H9 (cell line): ENCODE results near the gene HP. TPM values are rescaled to one million over a fixed set of nuclear protein-coding genes. Genes with fewer than 3 reads are reported as not detected.
A peak's percentile ranks its signal among the peaks of the same experiment; 100 is the strongest.

Experiments
- DNase-seq: peaks from one replicate; pipeline ENCODE4 v3.0.0-alpha.2; 2017
- H2AFZ ChIP-seq: one replicate; pipeline ENCODE4 v1.6.1; 2013; ENCODE audit warnings: mild to moderate bottlenecking, low read length, control low read depth, moderate library complexity
- H2AK5ac ChIP-seq: 2 replicates; pipeline ENCODE4 v1.6.1; 2013; ENCODE audit warnings: low read length, control low read depth, mixed read lengths; ENCODE audit not compliant: insufficient read length
- H2BK120ac ChIP-seq: one replicate; pipeline ENCODE4 v1.6.1; 2013; ENCODE audit warnings: low read depth, mild to moderate bottlenecking, low read length, control low read depth, inconsistent platforms; ENCODE audit not compliant: poor library complexity, severe bottlenecking
- H2BK12ac ChIP-seq: 2 replicates; pipeline ENCODE4 v1.6.1; 2013; ENCODE audit warnings: low read length, control low read depth, mixed read lengths, low read depth; ENCODE audit not compliant: insufficient read length
- H2BK15ac ChIP-seq: 2 replicates; pipeline ENCODE4 v1.6.1; 2013; ENCODE audit warnings: low read depth, low read length, control low read depth
- H2BK20ac ChIP-seq: one replicate; pipeline ENCODE4 v1.6.1; 2013; ENCODE audit warnings: low read depth, mild to moderate bottlenecking, low read length, control low read depth, inconsistent platforms; ENCODE audit not compliant: poor library complexity, severe bottlenecking
- H2BK5ac ChIP-seq: 2 replicates; pipeline ENCODE4 v1.6.1; 2013; ENCODE audit warnings: low read length, control low read depth, mixed read lengths; ENCODE audit not compliant: insufficient read length
- H3K14ac ChIP-seq: 2 replicates; pipeline ENCODE4 v1.6.1; 2013; ENCODE audit warnings: low read length, control low read depth; ENCODE audit not compliant: insufficient read depth
- H3K18ac ChIP-seq: 2 replicates; pipeline ENCODE4 v1.6.1; 2013; ENCODE audit warnings: low read depth, mild to moderate bottlenecking, mixed read lengths, low read length, control low read depth; ENCODE audit not compliant: insufficient read length
- H3K23ac ChIP-seq: 2 replicates; pipeline ENCODE4 v1.6.1; 2013; ENCODE audit warnings: low read length, control low read depth, mixed read lengths, low read depth; ENCODE audit not compliant: insufficient read length
- H3K23me2 ChIP-seq: 2 replicates; pipeline ENCODE4 v1.6.1; 2013; ENCODE audit warnings: low read depth, mild to moderate bottlenecking, mixed read lengths, low read length, control low read depth; ENCODE audit not compliant: insufficient read length, poor library complexity, severe bottlenecking
- H3K27ac ChIP-seq: 2 replicates; pipeline ENCODE4 v1.5.1; 2013; ENCODE audit warnings: low read length, control low read depth, mixed read lengths, low read depth; ENCODE audit not compliant: insufficient read length
- H3K27me3 ChIP-seq: 2 replicates; pipeline ENCODE4 v1.6.1; 2013; ENCODE audit warnings: low read length, control low read depth, inconsistent platforms; ENCODE audit not compliant: insufficient read depth
- H3K4ac ChIP-seq: 2 replicates; pipeline ENCODE4 v1.6.1; 2013; ENCODE audit warnings: low read depth, mild to moderate bottlenecking, control low read depth, inconsistent platforms, low read length, moderate library complexity
- H3K4me1 ChIP-seq: 2 replicates; pipeline ENCODE4 v1.6.1; 2013; ENCODE audit warnings: low read length, control low read depth, inconsistent platforms; ENCODE audit not compliant: insufficient read depth
- H3K4me2 ChIP-seq: 2 replicates; pipeline ENCODE4 v1.6.1; 2013; ENCODE audit warnings: low read length, control low read depth, mixed read lengths; ENCODE audit not compliant: insufficient read length, insufficient read depth
- H3K56ac ChIP-seq: 2 replicates; pipeline ENCODE4 v1.6.1; 2013; ENCODE audit warnings: low read depth, mild to moderate bottlenecking, mixed read lengths, low read length, control low read depth; ENCODE audit not compliant: insufficient read length
- H3K79me1 ChIP-seq: 2 replicates; pipeline ENCODE4 v1.6.1; 2013; ENCODE audit warnings: low read depth, mild to moderate bottlenecking, moderate library complexity, low read length, control low read depth, inconsistent platforms; ENCODE audit not compliant: insufficient read depth, poor library complexity, severe bottlenecking
- H3K79me2 ChIP-seq: 2 replicates; pipeline ENCODE4 v1.6.1; 2013; ENCODE audit warnings: low read length, control low read depth, inconsistent platforms; ENCODE audit not compliant: insufficient read depth
- H3K9ac ChIP-seq: 2 replicates; pipeline ENCODE4 v1.6.1; 2013; ENCODE audit warnings: low read length, control low read depth, mixed read lengths; ENCODE audit not compliant: insufficient read length; ENCODE audit errors: extremely low read depth
- H3K9me3 ChIP-seq: one replicate; pipeline ENCODE4 v1.6.1; 2013; ENCODE audit warnings: low read depth, low read length, inconsistent platforms; ENCODE audit not compliant: control insufficient read depth
- H3T11ph ChIP-seq: one replicate; pipeline ENCODE4 v1.6.1; 2013; ENCODE audit warnings: mild to moderate bottlenecking, low read length, control low read depth, inconsistent platforms
- H4K20me1 ChIP-seq: one replicate; pipeline ENCODE4 v1.6.1; 2013; ENCODE audit not compliant: control insufficient read depth, insufficient read length, insufficient read depth
- H4K5ac ChIP-seq: 2 replicates; pipeline ENCODE4 v1.6.1; 2013; ENCODE audit warnings: low read depth, mild to moderate bottlenecking, mixed read lengths, low read length, control low read depth; ENCODE audit not compliant: insufficient read length
- H4K8ac ChIP-seq: replicated peaks from 2 replicates; pipeline ENCODE4 v1.6.1; 2013; ENCODE audit warnings: low read length, control low read depth, mixed read lengths, low read depth; ENCODE audit not compliant: insufficient read length
- H4K91ac ChIP-seq: 2 replicates; pipeline ENCODE4 v1.6.1; 2013; ENCODE audit warnings: low read depth, mild to moderate bottlenecking, moderate library complexity, mixed read lengths, low read length, control low read depth; ENCODE audit not compliant: insufficient read length
- H3K27ac Mint-ChIP-seq, 3 experiments: 2 replicates in 2 of 3; 3 replicates in 1 of 3; pipeline ENCODE4 v1.8.0; 2020 to 2021; ENCODE audit warnings: mixed read lengths in 3 of 3, mild to moderate bottlenecking in 1 of 3, moderate library complexity in 1 of 3
- H3K27me3 Mint-ChIP-seq: 2 replicates; pipeline ENCODE4 v1.8.0; 2021; ENCODE audit warnings: low read depth, mild to moderate bottlenecking, moderate library complexity, mixed read lengths
- H3K36me3 Mint-ChIP-seq, 3 experiments: 2 replicates in 2 of 3; 3 replicates in 1 of 3; pipeline ENCODE4 v1.8.0; 2020 to 2021; ENCODE audit warnings: low read depth in 3 of 3, mixed read lengths in 3 of 3; ENCODE audit not compliant: insufficient read depth in 1 of 3
- H3K4me1 Mint-ChIP-seq, 2 experiments: 2 replicates each; pipeline ENCODE4 v1.8.0; 2020; ENCODE audit warnings: mixed read lengths in 2 of 2
- H3K4me3 Mint-ChIP-seq, 2 experiments: 2 replicates in 1 of 2; 3 replicates in 1 of 2; pipeline ENCODE4 v1.8.0; 2020 to 2021; ENCODE audit warnings: mild to moderate bottlenecking in 2 of 2, mixed read lengths in 2 of 2, moderate library complexity in 1 of 2
- H3K9me3 Mint-ChIP-seq, 2 experiments: 2 replicates in 1 of 2; 3 replicates in 1 of 2; pipeline ENCODE4 v1.8.0; 2020; ENCODE audit warnings: mild to moderate bottlenecking in 2 of 2, mixed read lengths in 2 of 2, moderate library complexity in 1 of 2
- CTCF ChIP-seq: fragments of 200-600 bp; sonication (generic); conservative IDR thresholded peaks from 3 replicates; pipeline ENCODE4 v1.8.0; 2021; ENCODE audit warnings: antibody characterized with exemption, mild to moderate bottlenecking
- WGBS: extraction: QIAGEN DNeasy Blood & Tissue Kit; methylation state at CpG from one replicate; pipeline ENCODE4 v1.1.7; 2013; ENCODE audit warnings: missing lambda C conversion rate, low lambda C conversion rate, mixed read lengths; ENCODE audit not compliant: insufficient read length; ENCODE audit errors: extremely low coverage; 5-methylcytosine and 5-hydroxymethylcytosine counted together
- total RNA-seq: library from RNA; stranded (reverse); gene quantifications from 2 replicates; pipeline ENCODE4 v1.2.1, GENCODE V29; 2021

The HP gene
- total RNA-seq, 1 experiment from 2014 or later: not detected

DNA sequence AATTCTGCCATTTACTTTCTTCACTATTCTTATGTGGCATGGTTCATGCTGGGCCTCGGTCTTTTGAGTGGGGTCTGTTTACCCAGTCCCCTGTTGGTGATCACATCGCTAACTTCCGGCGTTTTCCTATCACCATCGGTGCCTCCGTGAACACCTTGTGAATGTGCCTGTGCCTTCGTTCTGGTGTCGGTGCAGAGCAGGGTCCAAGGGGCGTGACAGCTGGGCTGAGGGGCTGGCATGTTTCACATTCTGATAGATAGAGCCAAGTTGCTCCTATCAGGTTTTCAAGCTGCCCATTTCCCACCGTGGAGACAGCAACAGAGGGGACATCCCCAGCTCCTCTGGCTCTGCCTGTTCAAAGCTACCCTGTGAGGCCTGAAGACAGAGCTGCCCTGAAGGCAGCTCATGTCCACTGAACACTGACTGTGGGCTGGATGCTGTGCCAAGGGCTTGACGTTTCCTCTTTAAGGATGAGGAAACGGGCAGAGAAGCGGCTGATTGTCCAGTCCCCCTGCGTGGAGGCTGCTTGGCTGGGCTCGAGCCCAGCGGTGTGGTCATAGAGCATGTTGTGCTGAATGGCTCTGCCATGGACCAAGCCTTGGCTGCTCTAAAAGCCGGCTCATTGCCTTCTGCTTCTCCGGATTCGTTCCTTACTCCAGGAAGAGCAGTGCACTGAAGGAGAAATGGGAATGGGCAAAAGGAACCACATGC lies 28.7 kb upstream of the HP start:
- Histone ChIP-seq H4K8ac (no peak overlapping the region), H2BK120ac (no peak overlapping the region), H3K27me3 (no peaks in the 10 kb centered on the region), H3K9ac (no peak overlapping the region), H2BK20ac (no peak overlapping the region), H3K56ac (no peak overlapping the region), H4K91ac (no peak overlapping the region), H3K18ac (no peak overlapping the region), H3K4me2 (no peak overlapping the region), H2AK5ac (no peak overlapping the region), H3K79me2 (no peaks in the 10 kb centered on the region), H3K9me3 (no peaks in the 10 kb centered on the region), H4K20me1 (no peaks in the 10 kb centered on the region), H3K14ac (no peak overlapping the region), H3K79me1 (no peaks in the 10 kb centered on the region), H3T11ph (no peak overlapping the region), H3K27ac (no peak overlapping the region), H2AFZ (no peak overlapping the region), H3K23ac (no peak overlapping the region), H2BK5ac (no peak overlapping the region), H3K4me1 (no peaks in the 10 kb centered on the region), H4K5ac (no peak overlapping the region), H3K23me2 (no peaks in the 10 kb centered on the region), H3K4ac (no peak overlapping the region), H2BK12ac (no peak overlapping the region), H2BK15ac (no peak overlapping the region)
- DNase-seq: no peak
- Mint-ChIP-seq H3K9me3 (no peaks in the 10 kb centered on the region), H3K36me3 (peaks cover 11 to 36% (median 34%) of the 10 kb centered on the region in 3 experiments; a peak in 6 of 7 replicates), H3K4me1 (no peaks in the 10 kb centered on the region), H3K4me3 (no peak overlapping the region), H3K27me3 (no peaks in the 10 kb centered on the region), H3K27ac (0 out of 7 replicates have a peak overlapping the region, but pooled peaks of 1 of the 3 experiments have one; percentile 19)
- no CpG with 5 or more reads among the region's 19 CpGs for WGBS
- no peak for TF ChIP-seq CTCF
